NAMALWA (cell line): Measurements from ENCODE around the gene IL17B.

Experiments used
- DNase-seq: peaks from one replicate; pipeline ENCODE4 v3.0.0-alpha.2; 2015; ENCODE audit warnings: low spot score

IL17B gene

DNA sequence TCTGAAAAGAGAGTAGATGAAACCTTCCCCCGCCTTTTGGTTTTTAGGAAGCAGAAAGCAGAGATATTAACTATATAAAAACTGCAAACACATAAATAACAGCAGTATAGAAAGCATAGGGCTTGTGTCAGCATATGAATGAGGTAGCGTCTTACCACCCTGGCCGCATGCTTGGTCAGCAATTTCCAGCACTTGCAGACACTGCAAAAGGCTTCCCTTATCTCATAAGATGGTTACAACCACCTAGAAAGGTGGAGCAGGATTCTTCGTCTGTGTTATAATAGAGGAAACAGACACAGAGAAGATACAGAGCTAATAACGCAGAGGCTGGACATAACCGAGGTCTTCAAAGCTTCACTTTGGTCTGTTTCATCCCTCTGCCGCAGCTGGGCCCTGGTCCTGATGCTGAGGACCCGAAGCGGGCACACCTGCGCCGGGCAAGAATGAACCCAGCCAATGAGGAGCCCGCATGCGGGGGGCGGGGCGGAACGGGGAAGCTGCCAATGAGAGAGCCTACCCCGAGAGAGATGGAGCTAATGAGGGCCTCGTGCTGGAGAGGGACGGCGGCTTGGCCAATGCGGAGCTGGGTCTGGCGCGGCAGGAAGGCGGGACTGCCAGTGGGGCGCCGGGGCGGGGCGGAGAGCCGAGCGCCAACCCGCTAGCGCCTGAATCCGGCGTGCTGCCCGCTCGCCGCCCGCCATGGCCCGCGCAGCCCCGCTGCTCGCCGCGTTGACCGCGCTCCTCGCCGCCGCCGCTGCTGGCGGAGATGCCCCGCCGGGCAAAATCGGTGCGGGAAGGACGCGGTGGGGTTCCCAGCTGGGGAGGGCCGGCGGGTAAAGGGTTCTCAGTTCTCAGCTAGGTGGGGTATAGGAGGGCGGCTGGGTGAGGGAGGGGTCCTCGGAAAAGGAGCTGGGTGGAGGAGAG, 21.5 kb downstream of the IL17B start, which contains the start of gene PCYOX1L:
TSS of gene PCYOX1L (plus strand) at position 677 of the 924 bp plus-strand sequence. CDS start at position 700, 23 bp downstream.
- peak; percentile 96 for DNase-seq

DNA sequence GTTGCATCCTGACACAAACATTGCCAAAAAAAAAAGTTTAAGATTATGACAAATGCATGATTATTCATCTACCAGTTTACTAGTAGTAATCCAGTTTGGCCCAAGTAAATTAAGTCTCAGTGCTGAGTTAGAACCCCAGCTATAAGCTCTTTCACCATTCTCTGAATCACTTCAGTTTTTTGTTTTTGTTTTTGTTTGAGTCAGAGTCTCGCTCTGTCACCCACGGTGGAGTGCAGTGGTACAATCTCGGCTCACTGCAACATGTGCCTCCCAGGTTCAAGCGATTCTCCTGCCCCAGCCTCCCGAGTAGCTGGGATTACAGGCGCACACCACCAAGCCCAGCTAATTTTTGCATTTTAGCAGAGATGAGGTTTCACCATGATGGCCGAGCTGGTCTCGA, 22.7 kb downstream of the IL17B start:
- no peak for DNase-seq

GRCh38 chr5:149355688-149356087, 23.4 kb downstream of the IL17B start:
- DNase-seq = no peak

- no peak for DNase-seq
Measured at GRCh38 chr5:149353911-149354310, 25.2 kb downstream of the IL17B start.

DNA sequence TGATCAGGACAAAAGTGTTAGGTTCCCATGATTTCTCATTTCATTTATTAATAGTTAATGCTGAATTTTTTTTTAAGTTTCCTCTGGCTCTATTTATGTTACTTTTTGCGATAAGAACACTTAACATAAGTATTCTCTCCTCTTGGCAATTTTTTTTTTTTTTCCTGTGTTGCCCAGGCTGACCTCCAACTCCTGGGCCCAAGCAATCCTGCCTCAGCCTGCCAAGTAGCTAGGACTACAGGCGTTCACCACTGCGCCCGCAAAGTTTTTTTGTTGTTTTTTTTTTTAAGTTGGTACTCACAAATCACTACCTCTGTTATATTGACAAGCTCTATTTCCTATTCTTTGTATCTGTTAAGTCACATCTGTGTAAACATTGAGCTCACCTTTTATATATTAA, 26.9 kb downstream of the IL17B start:
- DNase-seq = no peak

DNA sequence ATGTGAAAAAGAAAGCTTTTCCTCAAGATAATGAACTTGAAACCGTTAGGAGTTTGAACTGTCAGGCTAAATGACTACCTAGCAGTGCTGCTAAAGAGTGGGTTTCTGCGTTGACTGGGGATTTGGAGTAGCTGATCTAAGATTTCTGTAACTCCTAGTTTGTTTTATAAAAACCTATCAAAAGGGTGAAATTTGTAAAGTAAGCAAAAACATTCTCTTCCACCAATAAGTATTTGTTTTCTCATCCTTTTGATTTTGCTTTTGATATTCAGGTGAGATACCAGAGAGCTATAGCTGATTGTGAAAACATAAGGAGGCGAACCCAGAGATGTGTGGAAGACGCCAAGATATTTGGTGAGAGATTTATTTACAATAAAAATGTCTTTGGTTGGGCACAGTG, 29.7 kb downstream of the IL17B start:
- DNase-seq = no peak

- DNase-seq = no peak
Measured at GRCh38 chr5:149348518-149348917, 30.6 kb downstream of the IL17B start.

GRCh38 chr5:149345892-149346222, 33.2 kb downstream of the IL17B start:
- DNase-seq = peak; percentile 40

DNA sequence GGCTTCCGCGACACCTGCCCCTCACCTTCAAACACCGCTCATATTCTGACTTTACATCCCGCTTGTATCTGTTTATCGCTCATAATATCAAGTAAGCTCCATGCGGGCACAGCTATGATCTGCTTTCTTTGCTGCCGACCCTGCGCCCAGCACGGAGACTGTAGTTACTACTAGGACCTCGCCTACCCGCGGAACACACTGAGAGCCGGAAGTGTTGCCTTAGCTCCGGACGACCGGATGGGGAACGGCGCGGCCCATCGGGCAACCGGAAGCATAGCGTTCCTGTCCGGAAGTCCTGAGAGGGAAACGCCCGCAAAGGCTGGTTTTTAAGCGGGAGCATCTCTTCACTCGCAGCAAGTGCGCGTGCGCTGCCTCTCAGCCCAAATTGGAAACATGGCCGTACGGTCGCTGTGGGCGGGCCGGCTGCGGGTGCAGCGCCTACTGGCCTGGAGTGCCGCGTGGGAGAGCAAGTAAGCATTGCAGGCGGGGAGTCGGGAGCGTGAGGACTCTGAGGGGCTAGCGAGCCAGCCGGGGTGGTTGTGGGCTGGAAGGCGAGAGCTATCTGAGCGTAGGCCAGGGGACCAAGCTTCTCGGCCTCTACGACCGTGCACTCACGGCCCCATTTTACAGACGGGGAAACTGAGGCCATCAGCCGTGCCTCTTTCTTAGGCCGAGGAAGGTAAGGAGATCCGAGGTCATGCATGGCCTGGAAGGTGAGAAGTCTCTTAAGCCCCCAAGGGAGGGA, 33.8 kb downstream of the IL17B start, which contains the start of gene GRPEL2:
TSS of gene GRPEL2 (plus strand) at position 353 of the 745 bp plus-strand sequence. CDS start at position 394, 41 bp downstream.
- DNase-seq = peak; percentile 97

DNA sequence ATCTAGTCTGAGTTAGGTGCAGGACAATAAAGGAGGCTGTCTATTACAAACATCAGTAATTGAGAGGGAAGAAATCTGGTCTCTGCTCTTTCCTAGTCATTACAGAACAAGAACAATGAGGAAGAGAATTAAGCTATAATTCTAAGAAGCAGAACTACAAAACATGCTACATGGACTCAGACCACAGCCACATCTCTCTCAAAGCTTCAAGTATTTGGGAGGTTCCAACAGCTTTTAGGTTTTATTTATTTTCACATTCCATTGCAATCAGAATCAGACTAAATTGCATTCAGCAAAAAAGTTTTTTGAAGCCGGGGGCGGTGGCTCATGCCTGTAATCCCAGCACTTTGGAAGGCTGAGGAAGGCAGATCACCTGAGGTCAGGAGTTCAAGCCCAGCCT, 34.9 kb downstream of the IL17B start:
- no peak for DNase-seq

GRCh38 chr5:149341876-149342275, 37.2 kb downstream of the IL17B start:
- no peak for DNase-seq

GRCh38 chr5:149340920-149341319, 38.2 kb downstream of the IL17B start:
- DNase-seq = no peak

DNA sequence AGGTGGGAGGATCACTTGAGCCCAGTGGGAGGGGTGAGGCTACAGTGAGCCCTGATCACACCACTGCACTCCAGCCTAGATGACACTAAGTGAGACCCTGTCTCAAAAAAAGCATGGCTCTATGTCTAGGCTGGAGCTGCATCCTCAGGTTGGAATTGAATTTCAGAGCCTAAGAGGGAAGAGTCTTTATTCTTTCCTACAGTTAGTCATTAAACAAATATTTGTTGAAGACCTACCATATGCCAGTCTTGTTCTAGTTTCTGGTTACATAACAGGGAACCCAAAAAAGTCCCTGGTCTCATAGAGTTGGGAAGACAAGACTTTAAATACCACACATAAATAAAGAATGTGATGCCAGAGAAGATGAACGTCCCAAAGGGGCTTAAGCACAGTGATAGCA, 40.7 kb downstream of the IL17B start:
- no peak for DNase-seq

GRCh38 chr5:149337736-149338135, 41.4 kb downstream of the IL17B start:
- DNase-seq = no peak

- no peak for DNase-seq
Measured at GRCh38 chr5:149333711-149334443, 45.2 kb downstream of the IL17B start.

- no peak for DNase-seq
Measured at GRCh38 chr5:149328177-149328576, 50.9 kb downstream of the IL17B start.

DNA sequence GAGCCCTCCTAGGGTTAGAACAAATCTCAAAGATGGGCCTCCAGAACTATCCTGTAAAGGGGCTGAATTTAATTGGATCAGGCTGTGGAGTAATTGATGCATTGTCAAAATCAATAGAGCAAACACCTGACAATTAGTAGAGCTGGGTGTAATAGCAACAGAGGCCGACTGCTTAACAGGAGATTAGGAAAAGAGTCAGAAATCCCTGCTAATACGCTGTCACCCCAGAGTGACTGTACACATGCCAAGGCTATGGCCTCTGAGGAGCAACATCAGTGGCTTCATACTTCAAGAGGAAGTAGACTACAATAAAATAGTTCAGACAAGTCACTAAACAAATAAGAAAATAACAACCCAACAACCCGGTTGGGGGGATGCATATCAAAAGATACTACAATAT, 52.5 kb downstream of the IL17B start:
- DNase-seq = no peak

DNA sequence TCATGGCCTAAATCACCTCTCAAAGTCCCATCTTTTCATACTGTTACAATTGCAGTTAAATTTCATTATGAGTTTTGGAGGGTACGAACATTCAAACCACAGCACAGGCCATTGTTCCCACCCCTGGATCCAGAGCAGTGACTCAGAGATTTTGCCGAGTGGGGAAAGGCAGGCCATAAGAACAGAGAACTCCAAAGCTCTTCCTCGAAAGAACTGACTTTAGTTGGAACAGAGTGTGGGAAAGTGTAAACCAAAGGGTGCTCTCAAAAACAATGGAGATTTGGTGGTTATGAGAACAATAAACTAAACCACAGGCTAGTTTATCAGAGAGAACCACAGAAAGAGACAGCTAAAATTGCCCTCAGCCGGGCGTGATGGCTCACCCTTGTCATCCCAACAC, 53.2 kb downstream of the IL17B start:
- DNase-seq = no peak

DNA sequence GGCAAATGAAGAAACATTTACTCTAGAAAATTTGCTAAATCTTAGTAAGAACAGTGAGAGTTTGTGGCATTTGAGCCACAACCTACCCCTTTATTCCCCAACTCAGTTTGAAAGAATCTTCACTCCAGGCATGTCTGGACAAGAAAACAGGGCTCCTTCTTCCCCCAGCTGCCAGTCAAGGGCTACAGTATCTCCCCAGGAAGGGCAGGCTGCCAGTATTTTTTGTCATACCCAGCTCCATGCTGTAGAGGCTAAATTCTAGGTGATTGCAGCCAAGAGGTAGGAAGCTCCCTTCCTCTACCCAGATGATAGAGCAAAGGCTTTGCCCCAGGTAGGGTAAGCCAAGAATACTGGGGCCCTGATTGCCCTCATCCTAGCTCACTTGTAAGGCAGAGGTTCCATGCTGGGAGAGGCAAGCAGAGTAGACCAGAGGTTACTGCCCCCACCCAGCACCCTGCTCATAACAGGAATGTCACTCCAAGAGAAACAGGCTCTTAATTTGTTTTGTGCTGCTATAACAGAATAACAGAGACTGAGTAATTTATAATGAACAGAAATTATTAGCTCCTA, 53.8 kb downstream of the IL17B start:
- no peak for DNase-seq

DNA sequence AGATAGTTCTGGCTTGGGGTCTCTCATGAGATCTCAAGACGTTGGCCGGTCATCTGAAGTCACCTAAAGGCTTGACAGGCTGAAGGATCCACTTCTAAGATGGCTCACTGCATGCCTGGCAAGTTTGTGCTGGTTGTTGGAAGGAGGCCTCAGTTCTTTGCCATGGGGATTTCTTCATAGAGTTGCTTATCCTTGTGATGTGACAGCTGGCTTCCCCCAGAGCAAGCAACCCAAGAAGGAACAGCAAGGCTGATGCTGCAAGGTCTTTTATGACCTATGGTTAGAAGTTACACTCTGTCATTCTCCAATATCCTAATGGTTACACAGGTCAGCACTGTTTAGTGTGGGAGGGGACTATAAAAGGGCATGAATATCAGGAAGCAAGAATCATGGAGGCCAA, 54.5 kb downstream of the IL17B start:
- DNase-seq = no peak
